H9 (cell line): ENCODE results near the gene TPX2. TPM values are rescaled to one million over a fixed set of nuclear protein-coding genes. Genes with fewer than 3 reads are reported as not detected.
A peak's percentile ranks its signal among the peaks of the same experiment; 100 is the strongest.

Experiments used
- DNase-seq: peaks from one replicate; pipeline ENCODE4 v3.0.0-alpha.2; 2017
- H2AFZ ChIP-seq: one replicate; pipeline ENCODE4 v1.6.1; 2013; ENCODE audit warnings: mild to moderate bottlenecking, low read length, control low read depth, moderate library complexity
- H2AK5ac ChIP-seq: 2 replicates; pipeline ENCODE4 v1.6.1; 2013; ENCODE audit warnings: low read length, control low read depth, mixed read lengths; ENCODE audit not compliant: insufficient read length
- H2BK120ac ChIP-seq: one replicate; pipeline ENCODE4 v1.6.1; 2013; ENCODE audit warnings: low read depth, mild to moderate bottlenecking, low read length, control low read depth, inconsistent platforms; ENCODE audit not compliant: poor library complexity, severe bottlenecking
- H2BK12ac ChIP-seq: 2 replicates; pipeline ENCODE4 v1.6.1; 2013; ENCODE audit warnings: low read length, control low read depth, mixed read lengths, low read depth; ENCODE audit not compliant: insufficient read length
- H2BK15ac ChIP-seq: 2 replicates; pipeline ENCODE4 v1.6.1; 2013; ENCODE audit warnings: low read depth, low read length, control low read depth
- H2BK20ac ChIP-seq: one replicate; pipeline ENCODE4 v1.6.1; 2013; ENCODE audit warnings: low read depth, mild to moderate bottlenecking, low read length, control low read depth, inconsistent platforms; ENCODE audit not compliant: poor library complexity, severe bottlenecking
- H2BK5ac ChIP-seq: 2 replicates; pipeline ENCODE4 v1.6.1; 2013; ENCODE audit warnings: low read length, control low read depth, mixed read lengths; ENCODE audit not compliant: insufficient read length
- H3K14ac ChIP-seq: 2 replicates; pipeline ENCODE4 v1.6.1; 2013; ENCODE audit warnings: low read length, control low read depth; ENCODE audit not compliant: insufficient read depth
- H3K18ac ChIP-seq: 2 replicates; pipeline ENCODE4 v1.6.1; 2013; ENCODE audit warnings: low read depth, mild to moderate bottlenecking, mixed read lengths, low read length, control low read depth; ENCODE audit not compliant: insufficient read length
- H3K23ac ChIP-seq: 2 replicates; pipeline ENCODE4 v1.6.1; 2013; ENCODE audit warnings: low read length, control low read depth, mixed read lengths, low read depth; ENCODE audit not compliant: insufficient read length
- H3K23me2 ChIP-seq: 2 replicates; pipeline ENCODE4 v1.6.1; 2013; ENCODE audit warnings: low read depth, mild to moderate bottlenecking, mixed read lengths, low read length, control low read depth; ENCODE audit not compliant: insufficient read length, poor library complexity, severe bottlenecking
- H3K27ac ChIP-seq: 2 replicates; pipeline ENCODE4 v1.5.1; 2013; ENCODE audit warnings: low read length, control low read depth, mixed read lengths, low read depth; ENCODE audit not compliant: insufficient read length
- H3K27me3 ChIP-seq: 2 replicates; pipeline ENCODE4 v1.6.1; 2013; ENCODE audit warnings: low read length, control low read depth, inconsistent platforms; ENCODE audit not compliant: insufficient read depth
- H3K4ac ChIP-seq: 2 replicates; pipeline ENCODE4 v1.6.1; 2013; ENCODE audit warnings: low read depth, mild to moderate bottlenecking, control low read depth, inconsistent platforms, low read length, moderate library complexity
- H3K4me1 ChIP-seq: 2 replicates; pipeline ENCODE4 v1.6.1; 2013; ENCODE audit warnings: low read length, control low read depth, inconsistent platforms; ENCODE audit not compliant: insufficient read depth
- H3K4me2 ChIP-seq: 2 replicates; pipeline ENCODE4 v1.6.1; 2013; ENCODE audit warnings: low read length, control low read depth, mixed read lengths; ENCODE audit not compliant: insufficient read length, insufficient read depth
- H3K56ac ChIP-seq: 2 replicates; pipeline ENCODE4 v1.6.1; 2013; ENCODE audit warnings: low read depth, mild to moderate bottlenecking, mixed read lengths, low read length, control low read depth; ENCODE audit not compliant: insufficient read length
- H3K79me1 ChIP-seq: 2 replicates; pipeline ENCODE4 v1.6.1; 2013; ENCODE audit warnings: low read depth, mild to moderate bottlenecking, moderate library complexity, low read length, control low read depth, inconsistent platforms; ENCODE audit not compliant: insufficient read depth, poor library complexity, severe bottlenecking
- H3K79me2 ChIP-seq: 2 replicates; pipeline ENCODE4 v1.6.1; 2013; ENCODE audit warnings: low read length, control low read depth, inconsistent platforms; ENCODE audit not compliant: insufficient read depth
- H3K9ac ChIP-seq: 2 replicates; pipeline ENCODE4 v1.6.1; 2013; ENCODE audit warnings: low read length, control low read depth, mixed read lengths; ENCODE audit not compliant: insufficient read length; ENCODE audit errors: extremely low read depth
- H3K9me3 ChIP-seq: one replicate; pipeline ENCODE4 v1.6.1; 2013; ENCODE audit warnings: low read depth, low read length, inconsistent platforms; ENCODE audit not compliant: control insufficient read depth
- H3T11ph ChIP-seq: one replicate; pipeline ENCODE4 v1.6.1; 2013; ENCODE audit warnings: mild to moderate bottlenecking, low read length, control low read depth, inconsistent platforms
- H4K20me1 ChIP-seq: one replicate; pipeline ENCODE4 v1.6.1; 2013; ENCODE audit not compliant: control insufficient read depth, insufficient read length, insufficient read depth
- H4K5ac ChIP-seq: 2 replicates; pipeline ENCODE4 v1.6.1; 2013; ENCODE audit warnings: low read depth, mild to moderate bottlenecking, mixed read lengths, low read length, control low read depth; ENCODE audit not compliant: insufficient read length
- H4K8ac ChIP-seq: replicated peaks from 2 replicates; pipeline ENCODE4 v1.6.1; 2013; ENCODE audit warnings: low read length, control low read depth, mixed read lengths, low read depth; ENCODE audit not compliant: insufficient read length
- H4K91ac ChIP-seq: 2 replicates; pipeline ENCODE4 v1.6.1; 2013; ENCODE audit warnings: low read depth, mild to moderate bottlenecking, moderate library complexity, mixed read lengths, low read length, control low read depth; ENCODE audit not compliant: insufficient read length
- H3K27ac Mint-ChIP-seq, 3 experiments: 2 replicates in 2 of 3; 3 replicates in 1 of 3; pipeline ENCODE4 v1.8.0; 2020 to 2021; ENCODE audit warnings: mixed read lengths in 3 of 3, mild to moderate bottlenecking in 1 of 3, moderate library complexity in 1 of 3
- H3K27me3 Mint-ChIP-seq: 2 replicates; pipeline ENCODE4 v1.8.0; 2021; ENCODE audit warnings: low read depth, mild to moderate bottlenecking, moderate library complexity, mixed read lengths
- H3K36me3 Mint-ChIP-seq, 3 experiments: 2 replicates in 2 of 3; 3 replicates in 1 of 3; pipeline ENCODE4 v1.8.0; 2020 to 2021; ENCODE audit warnings: low read depth in 3 of 3, mixed read lengths in 3 of 3; ENCODE audit not compliant: insufficient read depth in 1 of 3
- H3K4me1 Mint-ChIP-seq, 2 experiments: 2 replicates each; pipeline ENCODE4 v1.8.0; 2020; ENCODE audit warnings: mixed read lengths in 2 of 2
- H3K4me3 Mint-ChIP-seq, 2 experiments: 2 replicates in 1 of 2; 3 replicates in 1 of 2; pipeline ENCODE4 v1.8.0; 2020 to 2021; ENCODE audit warnings: mild to moderate bottlenecking in 2 of 2, mixed read lengths in 2 of 2, moderate library complexity in 1 of 2
- H3K9me3 Mint-ChIP-seq, 2 experiments: 2 replicates in 1 of 2; 3 replicates in 1 of 2; pipeline ENCODE4 v1.8.0; 2020; ENCODE audit warnings: mild to moderate bottlenecking in 2 of 2, mixed read lengths in 2 of 2, moderate library complexity in 1 of 2
- CTCF ChIP-seq: fragments of 200-600 bp; sonication (generic); conservative IDR thresholded peaks from 3 replicates; pipeline ENCODE4 v1.8.0; 2021; ENCODE audit warnings: antibody characterized with exemption, mild to moderate bottlenecking
- WGBS: extraction: QIAGEN DNeasy Blood & Tissue Kit; methylation state at CpG from one replicate; pipeline ENCODE4 v1.1.7; 2013; ENCODE audit warnings: missing lambda C conversion rate, low lambda C conversion rate, mixed read lengths; ENCODE audit not compliant: insufficient read length; ENCODE audit errors: extremely low coverage; 5-methylcytosine and 5-hydroxymethylcytosine counted together
- total RNA-seq: library from RNA; stranded (reverse); gene quantifications from 2 replicates; pipeline ENCODE4 v1.2.1, GENCODE V29; 2021

Gene TPX2
- total RNA-seq, 1 experiment from 2014 or later = 161 TPM

- H3K4me3 Mint-ChIP-seq = peak overlapping the region; percentile 76 to 87
- no peaks in the 10 kb centered on the region for H3K9me3 ChIP-seq
- H3K4me1 ChIP-seq = peaks cover 15% of the 10 kb centered on the region
- no peak overlapping the region for H2BK15ac ChIP-seq
- no peak overlapping the region for H3K18ac ChIP-seq
- no peak overlapping the region for H4K91ac ChIP-seq
- H3K27ac Mint-ChIP-seq = peak overlapping the region; percentile 25 to 96 (median 68); a peak in 5 of 7 replicates
- peaks cover 63 to 67% of the 10 kb centered on the region in 2 experiments for H3K4me1 Mint-ChIP-seq
- no peak overlapping the region for H2BK20ac ChIP-seq
- H2AK5ac ChIP-seq = no peak overlapping the region
- peak overlapping the region; percentile 31 for H3K27ac ChIP-seq
- H4K20me1 ChIP-seq = no peaks in the 10 kb centered on the region
- DNase-seq = peak; percentile 58
- H4K5ac ChIP-seq = no peak overlapping the region
- no peak overlapping the region for H2BK12ac ChIP-seq
- no peak overlapping the region for H2BK5ac ChIP-seq
- H3K36me3 Mint-ChIP-seq = peaks cover 4 to 48% (median 47%) of the 10 kb centered on the region in 3 experiments; a peak in 6 of 7 replicates
- no CpG with 5 or more reads among the region's 2 CpGs for WGBS
- no peaks in the 10 kb centered on the region for H3K9me3 Mint-ChIP-seq
- H3K14ac ChIP-seq = no peak overlapping the region
- H3K23me2 ChIP-seq = peaks cover 33% of the 10 kb centered on the region
- H3K56ac ChIP-seq = no peak overlapping the region
- no peak overlapping the region for H4K8ac ChIP-seq
- H3K27me3 ChIP-seq = no peaks in the 10 kb centered on the region
- H3K4me2 ChIP-seq = peak overlapping the region; percentile 48
- TF ChIP-seq CTCF = no peak
- H3K4ac ChIP-seq = no peak overlapping the region
- H2BK120ac ChIP-seq = no peak overlapping the region
- H3K27me3 Mint-ChIP-seq = no peaks in the 10 kb centered on the region
- no peak overlapping the region for H3K23ac ChIP-seq
- H2AFZ ChIP-seq = no peak overlapping the region
- H3K79me1 ChIP-seq = no peaks in the 10 kb centered on the region
- H3K9ac ChIP-seq = no peak overlapping the region
- no peak overlapping the region for H3T11ph ChIP-seq
- H3K79me2 ChIP-seq = peaks cover 7% of the 10 kb centered on the region; the same call in 1 of the 2 replicates
Observed at GRCh38 chr20:31719644-31720485, 19.2 kb upstream of the TPX2 start.
